Ishikawa (cell line): ENCODE measurements around the gene FBXL17.

Experiments
- CEBPB ChIP-seq: IDR thresholded peaks from 2 replicates; pipeline ENCODE4 v1.6.1; 2012
- CREB1 ChIP-seq: IDR thresholded peaks from 2 replicates; pipeline ENCODE4 v1.6.1; 2012; ENCODE audit warnings: low read depth
- EGR1 ChIP-seq: IDR thresholded peaks from 2 replicates; pipeline ENCODE4 v1.6.1; 2012
- EP300 ChIP-seq: IDR thresholded peaks from 2 replicates; pipeline ENCODE4 v1.6.1; 2012; ENCODE audit warnings: borderline replicate concordance
- FOXM1 ChIP-seq: IDR thresholded peaks from 2 replicates; pipeline ENCODE4 v1.6.1; 2012; ENCODE audit warnings: low read depth, borderline replicate concordance
- NFIC ChIP-seq: IDR thresholded peaks from 2 replicates; pipeline ENCODE4 v1.6.1; 2012
- RAD21 ChIP-seq: IDR thresholded peaks from 2 replicates; pipeline ENCODE4 v1.6.1; 2012; ENCODE audit warnings: low read depth
- TAF1 ChIP-seq: IDR thresholded peaks from 2 replicates; pipeline ENCODE4 v1.6.1; 2012; ENCODE audit warnings: low read depth, mild to moderate bottlenecking
- TCF12 ChIP-seq: IDR thresholded peaks from 2 replicates; pipeline ENCODE4 v1.6.1; 2012; ENCODE audit warnings: low read depth
- TEAD4 ChIP-seq: IDR thresholded peaks from 2 replicates; pipeline ENCODE4 v1.6.1; 2012
- YY1 ChIP-seq: IDR thresholded peaks from 2 replicates; pipeline ENCODE4 v1.6.1; 2012; ENCODE audit warnings: low read depth
- ZBTB7A ChIP-seq: IDR thresholded peaks from 2 replicates; pipeline ENCODE4 v1.6.1; 2012; ENCODE audit warnings: low read depth
- TF ChIP-seq, protein P1 (sequence below): IDR thresholded peaks from 2 replicates; pipeline ENCODE4 v1.6.1; 2012; ENCODE audit warnings: low read depth, mild to moderate bottlenecking
- TF ChIP-seq, protein P2 (sequence below): IDR thresholded peaks from 2 replicates; pipeline ENCODE4 v1.6.1; 2012
- TF ChIP-seq, protein P3 (sequence below): IDR thresholded peaks from 2 replicates; pipeline ENCODE4 v1.6.1; 2012

Gene FBXL17

DNA sequence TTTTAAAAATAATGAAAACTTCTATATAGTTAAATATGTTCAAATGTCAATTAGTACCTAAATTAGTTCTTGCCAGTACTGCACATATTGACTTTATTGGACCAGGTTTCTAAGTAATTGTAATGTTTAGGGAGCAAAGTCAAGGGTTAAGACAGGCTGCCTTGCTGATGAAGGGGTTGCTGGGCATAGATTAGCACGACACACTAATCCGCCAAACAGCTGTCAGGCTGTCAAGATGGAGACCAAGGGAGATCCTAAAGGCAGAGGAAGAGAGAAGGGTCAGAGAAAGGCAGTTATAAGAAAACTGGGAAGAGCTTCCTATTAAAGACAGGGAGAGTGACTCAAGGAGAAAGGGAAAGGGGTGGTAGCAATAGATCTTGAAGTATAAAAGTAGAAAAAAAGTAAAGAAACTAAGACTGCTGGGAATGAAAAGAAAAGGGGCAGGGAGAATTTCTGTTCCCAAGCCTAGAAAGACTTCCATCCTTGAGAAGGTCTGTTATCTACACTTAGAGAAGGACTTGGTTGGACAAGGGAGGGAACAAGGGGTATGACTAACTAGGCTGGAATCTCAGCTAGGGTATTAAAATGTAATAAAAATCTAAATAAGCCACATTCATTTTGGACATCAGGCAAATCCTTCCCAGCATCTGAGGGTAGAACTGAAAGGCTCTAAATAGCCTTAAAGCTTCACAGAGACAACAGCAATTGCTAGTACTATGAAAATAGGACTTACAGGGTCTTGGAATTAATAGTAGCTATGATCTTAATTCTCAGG is 188.7 kb downstream of the FBXL17 start:
- TF ChIP-seq TCF12: no peak
- peak; percentile 29; the same call in 1 of the 2 replicates for TF ChIP-seq TEAD4

DNA sequence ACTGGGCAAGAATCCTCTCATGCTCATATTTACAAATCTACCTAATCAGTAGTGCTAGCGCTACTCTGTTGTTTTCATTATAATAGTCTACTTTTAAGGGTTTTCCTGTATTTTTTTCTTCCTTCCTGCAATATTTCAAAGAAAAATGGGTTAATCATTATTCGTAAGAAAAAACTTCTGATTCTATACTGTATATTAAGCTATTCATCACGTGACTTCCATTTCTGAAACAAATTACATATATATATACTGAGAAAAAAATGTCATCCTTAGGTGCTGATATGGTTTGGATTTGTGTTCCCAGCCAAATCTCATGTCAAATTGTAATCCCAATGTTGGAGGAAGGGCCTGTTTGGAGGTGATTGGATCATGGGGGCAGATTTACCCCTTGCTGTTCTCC is 197.0 kb downstream of the FBXL17 start:
- TF ChIP-seq CEBPB: no peak
- no peak for TF ChIP-seq NFIC
- TF ChIP-seq RAD21: no peak
- TF ChIP-seq YY1: no peak
- TF ChIP-seq TEAD4: no peak
- TF ChIP-seq, protein P1, sequence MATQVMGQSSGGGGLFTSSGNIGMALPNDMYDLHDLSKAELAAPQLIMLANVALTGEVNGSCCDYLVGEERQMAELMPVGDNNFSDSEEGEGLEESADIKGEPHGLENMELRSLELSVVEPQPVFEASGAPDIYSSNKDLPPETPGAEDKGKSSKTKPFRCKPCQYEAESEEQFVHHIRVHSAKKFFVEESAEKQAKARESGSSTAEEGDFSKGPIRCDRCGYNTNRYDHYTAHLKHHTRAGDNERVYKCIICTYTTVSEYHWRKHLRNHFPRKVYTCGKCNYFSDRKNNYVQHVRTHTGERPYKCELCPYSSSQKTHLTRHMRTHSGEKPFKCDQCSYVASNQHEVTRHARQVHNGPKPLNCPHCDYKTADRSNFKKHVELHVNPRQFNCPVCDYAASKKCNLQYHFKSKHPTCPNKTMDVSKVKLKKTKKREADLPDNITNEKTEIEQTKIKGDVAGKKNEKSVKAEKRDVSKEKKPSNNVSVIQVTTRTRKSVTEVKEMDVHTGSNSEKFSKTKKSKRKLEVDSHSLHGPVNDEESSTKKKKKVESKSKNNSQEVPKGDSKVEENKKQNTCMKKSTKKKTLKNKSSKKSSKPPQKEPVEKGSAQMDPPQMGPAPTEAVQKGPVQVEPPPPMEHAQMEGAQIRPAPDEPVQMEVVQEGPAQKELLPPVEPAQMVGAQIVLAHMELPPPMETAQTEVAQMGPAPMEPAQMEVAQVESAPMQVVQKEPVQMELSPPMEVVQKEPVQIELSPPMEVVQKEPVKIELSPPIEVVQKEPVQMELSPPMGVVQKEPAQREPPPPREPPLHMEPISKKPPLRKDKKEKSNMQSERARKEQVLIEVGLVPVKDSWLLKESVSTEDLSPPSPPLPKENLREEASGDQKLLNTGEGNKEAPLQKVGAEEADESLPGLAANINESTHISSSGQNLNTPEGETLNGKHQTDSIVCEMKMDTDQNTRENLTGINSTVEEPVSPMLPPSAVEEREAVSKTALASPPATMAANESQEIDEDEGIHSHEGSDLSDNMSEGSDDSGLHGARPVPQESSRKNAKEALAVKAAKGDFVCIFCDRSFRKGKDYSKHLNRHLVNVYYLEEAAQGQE: no peak

DNA sequence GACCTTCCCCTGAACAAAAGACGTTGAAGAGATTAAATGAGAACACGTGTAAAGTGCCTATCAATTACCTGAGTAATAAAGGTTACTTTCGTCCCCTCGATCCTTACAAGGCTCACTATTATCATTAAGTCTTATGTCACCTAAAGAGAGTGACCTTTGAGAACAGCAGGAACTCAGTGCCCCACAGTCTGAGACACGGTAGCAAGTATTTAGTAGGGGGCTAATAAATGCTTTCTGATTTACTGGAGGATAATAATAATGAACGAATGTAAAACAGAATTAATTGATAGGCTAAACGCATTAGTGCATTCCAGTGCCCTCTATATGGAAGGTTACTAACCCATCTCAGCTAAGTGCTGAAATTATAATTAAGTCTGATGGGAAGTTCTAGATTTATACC is 199.9 kb downstream of the FBXL17 start:
- TF ChIP-seq EGR1 (no peak), CREB1 (no peak), FOXM1 (no peak), NFIC (no peak)

DNA sequence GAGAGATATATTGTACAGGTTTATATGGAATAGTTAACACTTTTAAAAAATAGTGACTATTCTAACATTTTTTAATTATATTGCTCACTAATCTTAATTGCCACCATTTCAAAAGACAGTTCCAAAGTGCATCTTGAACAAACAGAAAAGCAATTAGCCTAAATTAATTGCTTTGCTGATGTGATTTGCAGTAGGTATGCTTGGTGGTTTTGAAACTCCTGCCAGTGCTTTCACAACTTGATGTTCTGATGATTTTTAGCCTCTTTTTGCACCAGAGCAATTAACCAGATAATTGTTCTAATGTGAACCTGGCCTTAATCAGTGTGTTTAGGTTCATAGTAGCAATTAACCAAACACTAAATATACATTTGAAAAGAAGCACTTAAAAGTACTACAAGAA is 207.6 kb downstream of the FBXL17 start:
- TF ChIP-seq, protein P1: no peak
- TF ChIP-seq CREB1 (no peak), EP300 (no peak), EGR1 (no peak)

DNA sequence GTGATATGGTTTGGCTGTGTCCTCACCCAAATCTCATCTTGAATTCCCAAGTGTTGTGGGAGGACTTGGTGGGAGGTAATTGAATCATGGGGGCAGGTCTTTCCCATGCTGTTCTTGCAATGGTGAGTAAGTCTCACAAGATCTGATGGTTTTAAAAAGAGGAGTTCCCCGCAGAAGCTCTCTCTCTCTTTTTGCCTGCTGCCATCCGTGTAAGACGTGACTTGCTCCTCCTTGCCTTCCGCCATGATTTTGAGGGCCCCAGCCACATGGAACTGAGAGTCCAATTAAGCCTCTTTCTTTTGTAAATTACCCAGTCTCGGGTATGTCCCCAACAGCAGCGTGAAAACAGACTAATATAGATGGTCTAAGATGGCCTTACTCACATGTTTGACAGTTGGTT is 210.1 kb downstream of the FBXL17 start:
- TF ChIP-seq, protein P2, sequence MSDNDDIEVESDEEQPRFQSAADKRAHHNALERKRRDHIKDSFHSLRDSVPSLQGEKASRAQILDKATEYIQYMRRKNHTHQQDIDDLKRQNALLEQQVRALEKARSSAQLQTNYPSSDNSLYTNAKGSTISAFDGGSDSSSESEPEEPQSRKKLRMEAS: no peak
- TF ChIP-seq TAF1 (no peak), CREB1 (no peak), EGR1 (no peak), NFIC (no peak), FOXM1 (no peak), EP300 (no peak), YY1 (no peak), CEBPB (no peak), TEAD4 (no peak), RAD21 (no peak), TCF12 (no peak)
- TF ChIP-seq, protein P1: no peak

DNA sequence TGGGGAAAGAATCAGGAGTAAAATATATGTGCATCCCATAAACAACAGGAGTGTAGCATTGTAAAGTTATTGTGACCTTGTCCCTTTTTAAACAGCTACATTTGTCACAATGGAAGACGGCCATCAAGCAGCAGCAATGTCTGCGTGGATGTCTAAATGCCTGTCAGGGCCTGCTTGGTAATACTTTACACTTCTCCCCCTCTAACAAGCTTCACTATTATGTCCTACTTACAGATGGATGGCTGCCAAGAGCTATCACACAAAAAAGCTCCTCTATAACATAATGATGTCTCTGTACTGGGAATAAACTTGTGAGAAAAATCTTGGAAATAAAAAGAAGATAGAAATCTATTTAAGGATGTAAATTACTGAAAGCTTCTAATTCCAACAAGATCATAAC is 213.0 kb downstream of the FBXL17 start:
- TF ChIP-seq, protein P2: no peak
- TF ChIP-seq, protein P1: no peak
- no peak for TF ChIP-seq YY1
- TF ChIP-seq EGR1: no peak
- TF ChIP-seq FOXM1: no peak
- TF ChIP-seq NFIC: no peak
- no peak for TF ChIP-seq CEBPB
- TF ChIP-seq, protein P3, sequence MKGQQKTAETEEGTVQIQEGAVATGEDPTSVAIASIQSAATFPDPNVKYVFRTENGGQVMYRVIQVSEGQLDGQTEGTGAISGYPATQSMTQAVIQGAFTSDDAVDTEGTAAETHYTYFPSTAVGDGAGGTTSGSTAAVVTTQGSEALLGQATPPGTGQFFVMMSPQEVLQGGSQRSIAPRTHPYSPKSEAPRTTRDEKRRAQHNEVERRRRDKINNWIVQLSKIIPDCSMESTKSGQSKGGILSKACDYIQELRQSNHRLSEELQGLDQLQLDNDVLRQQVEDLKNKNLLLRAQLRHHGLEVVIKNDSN: no peak
- TF ChIP-seq EP300: no peak
- no peak for TF ChIP-seq CREB1
- no peak for TF ChIP-seq TCF12
- TF ChIP-seq RAD21: no peak
- TF ChIP-seq TEAD4: no peak
- TF ChIP-seq ZBTB7A: no peak
- no peak for TF ChIP-seq TAF1
